ENCODE results near the gene RBM26. TPM values are rescaled to one million over a fixed set of nuclear protein-coding genes. Genes with fewer than 3 reads are reported as not detected.

Gene RBM26
- total and polyA plus RNA-seq, 12 donors: 7.5 to 46.8 (median 24.5) TPM

GRCh38 chr13:79398127-79398526 is 7.9 kb downstream of the RBM26 start:
- no peaks in the 10 kb centered on the region for H3K27me3 ChIP-seq
- intact Hi-C loops (cut with DNase I): no loop called here
- H3K27ac ChIP-seq: no peak overlapping the region
- peaks cover 0 to 76% (median 50%) of the 10 kb centered on the region in 9 donors for H3K4me1 ChIP-seq
- no peak overlapping the region for H3K4me3 ChIP-seq
- TF ChIP-seq CTCF (IDR thresholded peaks at IDR 0.05): no peak
- ATAC-seq (no peak), DNase-seq (no peak)
- H3K36me3 ChIP-seq: peaks cover 0 to 43% (median 0%) of the 10 kb centered on the region in 9 donors
- H3K9me3 ChIP-seq: peaks cover 0 to 18% (median 6%) of the 10 kb centered on the region in 11 donors

DNA sequence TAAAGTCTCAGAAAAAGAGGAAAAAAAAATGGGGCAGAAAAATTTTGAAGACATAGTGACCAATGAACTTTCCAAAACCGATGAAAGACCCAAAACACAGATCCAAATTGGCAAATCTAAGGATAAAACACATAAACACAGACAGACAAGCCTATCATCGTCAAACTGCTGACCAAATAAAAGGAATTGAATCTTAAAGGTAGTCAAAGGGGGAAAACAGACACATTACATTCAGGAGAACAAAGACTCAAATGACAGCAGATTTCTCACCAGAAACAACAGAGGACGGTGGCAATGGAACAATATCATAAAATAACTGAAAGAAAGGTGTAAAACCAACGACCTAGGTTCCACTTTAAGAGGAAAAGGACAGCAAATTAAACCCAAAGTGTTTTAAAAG is 10.2 kb downstream of the RBM26 start:
- ATAC-seq (no peak), DNase-seq (no peak)
- no peaks in the 10 kb centered on the region for H3K27me3 ChIP-seq
- peaks cover 0 to 18% (median 6%) of the 10 kb centered on the region in 11 donors for H3K9me3 ChIP-seq
- peaks cover 0 to 43% (median 0%) of the 10 kb centered on the region in 9 donors for H3K36me3 ChIP-seq
- no peak for TF ChIP-seq CTCF (IDR thresholded peaks at IDR 0.05)
- 96 to 98% methylated on average over 4 of the region's 4 CpGs for WGBS, 2 donors
- peaks cover 0 to 60% (median 43%) of the 10 kb centered on the region in 9 donors for H3K4me1 ChIP-seq
- H3K27ac ChIP-seq: no peak overlapping the region
- intact Hi-C loops (cut with DNase I): no loop called here
- H3K4me3 ChIP-seq: no peak overlapping the region

DNA sequence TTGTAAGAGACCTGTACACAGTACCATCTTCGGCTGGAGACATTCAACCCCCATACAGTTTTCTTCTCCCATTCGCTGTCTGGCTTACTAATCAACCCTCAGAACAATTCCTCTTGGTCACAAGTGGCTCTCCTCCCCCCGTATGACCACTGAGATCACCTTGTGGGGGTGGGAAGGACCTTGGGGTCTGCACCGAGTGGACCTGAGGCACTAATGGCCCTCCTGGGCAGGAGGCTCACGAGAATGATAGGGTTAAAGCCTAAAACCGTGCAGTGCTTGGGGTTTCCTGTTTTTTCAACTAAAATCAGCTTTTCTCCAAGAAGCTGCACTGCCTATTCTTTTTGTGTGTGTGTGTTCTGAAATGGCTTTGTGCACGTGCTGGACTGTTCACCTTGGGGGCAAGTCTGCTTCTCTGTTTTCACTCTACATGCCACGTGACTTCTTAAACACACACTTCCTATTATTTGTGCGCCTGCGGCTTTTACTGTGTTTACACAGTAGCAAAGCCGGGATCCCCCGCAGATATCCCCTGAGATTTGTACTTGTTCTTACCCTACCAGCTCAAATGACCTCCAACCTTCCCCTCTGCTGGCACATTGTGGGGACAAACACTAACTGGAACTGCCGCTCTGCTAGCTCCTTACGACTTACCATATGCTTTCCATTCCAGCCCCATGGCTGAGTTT is 12.3 kb downstream of the RBM26 start:
- Histone ChIP-seq H3K36me3 (peaks cover 0 to 26% (median 0%) of the 10 kb centered on the region in 9 donors), H3K27me3 (no peaks in the 10 kb centered on the region), H3K9me3 (peaks cover 0 to 18% (median 6%) of the 10 kb centered on the region in 11 donors), H3K4me3 (peak overlapping the region in 2 of 10 donors; percentile 1 to 25), H3K27ac (peak overlapping the region in 2 of 10 donors; percentile 34 to 46), H3K4me1 (peaks cover 0 to 57% (median 29%) of the 10 kb centered on the region in 9 donors)
- intact Hi-C loops (cut with DNase I): no loop called here
- no peak for TF ChIP-seq CTCF (IDR thresholded peaks at IDR 0.05)
- WGBS, 2 donors: 66 to 67% methylated on average over 14 of the region's 14 CpGs
- DNase-seq: no peak
- ATAC-seq: peak in 7 of 8 donors; percentile 20 to 47 (median 38)

GRCh38 chr13:79392882-79393563 is 13.0 kb downstream of the RBM26 start:
- H3K27ac ChIP-seq: peak overlapping the region in 2 of 10 donors; percentile 34 to 46
- ATAC-seq: no peak

More at GRCh38 chr13:79392882-79393563, 13.0 kb downstream of the RBM26 start:
- Histone ChIP-seq H3K4me3 (peak overlapping the region in 1 of 10 donors; percentile 25), H3K9me3 (peaks cover 0 to 18% (median 6%) of the 10 kb centered on the region in 11 donors), H3K36me3 (peaks cover 0 to 25% (median 0%) of the 10 kb centered on the region in 9 donors), H3K27me3 (no peaks in the 10 kb centered on the region), H3K4me1 (peaks cover 0 to 56% (median 22%) of the 10 kb centered on the region in 9 donors)
- no peak for TF ChIP-seq CTCF (IDR thresholded peaks at IDR 0.05)
- no peak for DNase-seq
- intact Hi-C loops (cut with DNase I): no loop called here
- WGBS, 2 donors: 87% methylated on average over 6 of the region's 6 CpGs

All from heart right ventricle (tissue), 16 donors.